RWPE1 (cell line): ENCODE results near the gene AKAP9.

Source experiments
- CTCF ChIA-PET: fragments of 350-600 bp; sonication (Branson Sonifier 250); formaldehyde crosslinking; extraction: SDS; loops from one replicate; lab custom pipeline; 2021; lab: Yijun Ruan, JAX
- POLR2A ChIA-PET: fragments of 400-600 bp; formaldehyde crosslinking; extraction: SDS; loops from one replicate; lab custom pipeline; 2020; ENCODE audit warnings: antibody characterized with exemption; ENCODE audit not compliant: low non-redundant PET; lab: Yijun Ruan, JAX
- DNase-seq: peaks from one replicate; pipeline ENCODE4 v3.0.0; 2012; ENCODE audit warnings: low spot score
- H3K27ac ChIP-seq: fragments of 450-650 bp; 2 replicates; pipeline ENCODE4 v1.5.1; 2017
- CTCF ChIP-seq: fragments of 450-650 bp; conservative IDR thresholded peaks from 2 replicates; pipeline ENCODE4 v1.5.1; 2017; ENCODE audit warnings: low read depth, mild to moderate bottlenecking

The AKAP9 gene

GRCh38 chr7:92108821-92109220 lies 168.2 kb downstream of the AKAP9 start:
- TF ChIP-seq CTCF: no peak
- no peak for DNase-seq
- H3K27ac ChIP-seq: no peak overlapping the region
- CTCF ChIA-PET: no interaction called here
- POLR2A ChIA-PET: no interaction called here

DNA sequence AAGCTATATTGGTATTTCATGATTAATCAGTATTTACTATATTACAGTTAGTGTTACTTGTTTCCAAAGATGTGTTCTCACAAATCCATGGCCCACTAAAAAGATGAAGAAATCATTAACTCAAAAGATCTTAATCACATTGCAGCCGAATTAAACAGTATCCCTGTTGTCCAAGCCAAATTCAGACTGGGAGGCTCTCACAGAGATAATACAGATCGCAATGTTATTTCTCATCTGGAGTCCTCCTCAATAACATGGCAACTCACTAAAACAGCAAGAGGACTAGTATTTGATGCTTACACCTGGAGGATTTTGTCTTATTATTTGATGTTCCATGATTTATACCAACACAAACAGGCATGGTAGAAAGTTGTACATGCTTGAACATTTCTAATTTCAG lies 170.2 kb downstream of the AKAP9 start:
- no peak for TF ChIP-seq CTCF

GRCh38 chr7:92115821-92116220 lies 175.2 kb downstream of the AKAP9 start:
- TF ChIP-seq CTCF: no peak
- ChIA-PET CTCF (interaction anchor here (0.8 to 1.3 kb wide), 2 partner anchors 18 to 55 kb away, joined by 3 to 4 read pairs; partner anchors contain the start of gene CYP51A1), POLR2A (no interaction called here)
- no peak overlapping the region for H3K27ac ChIP-seq
- no peak for DNase-seq

More for the DNA sequence above, 170.2 kb downstream of the AKAP9 start:
- CTCF ChIA-PET: no interaction called here
- no peak for DNase-seq
- POLR2A ChIA-PET: no interaction called here
- no peak overlapping the region for H3K27ac ChIP-seq

GRCh38 chr7:92116949-92117348 lies 176.3 kb downstream of the AKAP9 start:
- ChIA-PET CTCF (interaction anchor here (0.6 to 1.1 kb wide), 2 partner anchors 62 to 287 kb away, joined by 3 read pairs; partner anchors contain the start of gene LRRD1), POLR2A (no interaction called here)
- no peak for DNase-seq
- H3K27ac ChIP-seq: no peak overlapping the region
- TF ChIP-seq CTCF: no peak

DNA sequence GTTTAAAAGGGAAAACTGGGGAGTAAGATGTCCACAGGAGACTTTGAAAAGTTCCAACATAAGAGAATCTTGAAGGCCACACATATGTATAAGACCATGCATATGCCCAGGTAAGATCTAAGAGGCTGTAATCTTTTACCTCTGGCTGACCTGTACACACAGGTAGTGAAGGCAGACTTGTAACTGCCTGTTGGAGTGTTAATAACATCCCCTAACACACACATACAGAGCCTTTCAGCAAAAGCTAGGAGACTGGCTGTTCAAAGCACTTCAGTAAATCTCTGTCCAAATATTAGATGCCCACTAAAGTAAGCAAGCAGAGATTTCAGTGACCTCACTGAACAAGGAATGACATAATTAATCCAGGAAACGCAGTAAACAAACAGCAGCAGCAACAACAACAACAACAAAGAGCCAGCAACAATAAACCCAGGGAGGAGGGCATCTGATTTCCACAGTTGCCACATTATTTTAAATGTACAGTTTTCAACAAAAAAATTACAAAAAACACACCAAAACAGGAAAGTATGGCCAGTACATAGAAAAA lies 178.6 kb downstream of the AKAP9 start:
- no peak overlapping the region for H3K27ac ChIP-seq
- ChIA-PET POLR2A (no interaction called here), CTCF (interaction anchor here (0.6 kb wide), 1 partner anchor 13 kb away, joined by 3 read pairs; no protein-coding TSS in a partner anchor)
- no peak for TF ChIP-seq CTCF
- DNase-seq: no peak

GRCh38 chr7:92121681-92122080 lies 181.0 kb downstream of the AKAP9 start:
- no peak for TF ChIP-seq CTCF
- ChIA-PET POLR2A (no interaction called here), CTCF (no interaction called here)
- H3K27ac ChIP-seq: no peak overlapping the region
- DNase-seq: no peak
